ENCODE data around the gene TLX1.

The TLX1 gene

DNA sequence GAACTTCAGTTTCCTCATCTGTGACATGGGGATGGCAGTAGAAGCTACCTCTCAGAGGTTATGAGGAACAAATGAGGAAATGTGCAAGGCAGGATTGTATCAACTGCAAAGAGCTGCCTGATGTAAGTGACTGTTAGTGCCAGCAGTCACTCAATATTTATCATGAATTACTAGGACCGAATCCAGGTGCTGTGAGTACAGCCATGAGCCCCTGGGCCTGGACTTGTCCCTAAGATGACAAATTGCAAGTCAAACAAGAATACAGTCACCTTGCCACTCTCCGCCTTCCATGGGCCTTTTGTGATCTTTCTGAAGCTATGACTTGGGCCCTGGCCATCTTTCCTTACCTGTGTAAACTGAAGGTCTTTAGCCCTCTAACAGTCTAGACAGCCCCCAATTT lies 27.7 kb upstream of the TLX1 start:
- H3K4me1 ChIP-seq (ENCODE audit: insufficient read depth, low read length, poor library complexity, severe bottlenecking), result no peaks in the 10 kb centered on the region
- no peak overlapping the region for H3K4me3 ChIP-seq (ENCODE audit: low read length, poor library complexity, severe bottlenecking)
- no peaks in the 10 kb centered on the region for H3K36me3 ChIP-seq (ENCODE audit: insufficient read depth, low read length)
- no peaks in the 10 kb centered on the region for H3K9me3 ChIP-seq (ENCODE audit: insufficient read depth, low read depth, low read length)
- no peak overlapping the region for H3K9ac ChIP-seq (ENCODE audit: low read depth, low read length, poor library complexity, severe bottlenecking)
- H3K27me3 ChIP-seq (ENCODE audit: insufficient read depth, low read length, poor library complexity, severe bottlenecking), result no peaks in the 10 kb centered on the region
- no peak overlapping the region for H2AFZ ChIP-seq (ENCODE audit: low read length)
- no peaks in the 10 kb centered on the region for H4K20me1 ChIP-seq (ENCODE audit: insufficient read depth, low read length, poor library complexity, severe bottlenecking)
- TF ChIP-seq, protein P1, sequence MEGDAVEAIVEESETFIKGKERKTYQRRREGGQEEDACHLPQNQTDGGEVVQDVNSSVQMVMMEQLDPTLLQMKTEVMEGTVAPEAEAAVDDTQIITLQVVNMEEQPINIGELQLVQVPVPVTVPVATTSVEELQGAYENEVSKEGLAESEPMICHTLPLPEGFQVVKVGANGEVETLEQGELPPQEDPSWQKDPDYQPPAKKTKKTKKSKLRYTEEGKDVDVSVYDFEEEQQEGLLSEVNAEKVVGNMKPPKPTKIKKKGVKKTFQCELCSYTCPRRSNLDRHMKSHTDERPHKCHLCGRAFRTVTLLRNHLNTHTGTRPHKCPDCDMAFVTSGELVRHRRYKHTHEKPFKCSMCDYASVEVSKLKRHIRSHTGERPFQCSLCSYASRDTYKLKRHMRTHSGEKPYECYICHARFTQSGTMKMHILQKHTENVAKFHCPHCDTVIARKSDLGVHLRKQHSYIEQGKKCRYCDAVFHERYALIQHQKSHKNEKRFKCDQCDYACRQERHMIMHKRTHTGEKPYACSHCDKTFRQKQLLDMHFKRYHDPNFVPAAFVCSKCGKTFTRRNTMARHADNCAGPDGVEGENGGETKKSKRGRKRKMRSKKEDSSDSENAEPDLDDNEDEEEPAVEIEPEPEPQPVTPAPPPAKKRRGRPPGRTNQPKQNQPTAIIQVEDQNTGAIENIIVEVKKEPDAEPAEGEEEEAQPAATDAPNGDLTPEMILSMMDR (conservative IDR thresholded peaks at IDR 0.05; ENCODE audit: low read length), result no peak
- no peak for TF ChIP-seq EZH2phosphoT487 (IDR thresholded peaks at IDR 0.05; ENCODE audit: borderline replicate concordance)
- no peaks in the 10 kb centered on the region for H3F3A ChIP-seq (ENCODE audit: low read depth)
- H3K4me2 ChIP-seq (ENCODE audit: low read depth, low read length, poor library complexity, severe bottlenecking), result no peak overlapping the region
- H3K79me2 ChIP-seq (ENCODE audit: insufficient read depth, low read length), result no peaks in the 10 kb centered on the region
- H3K9me2 ChIP-seq (replicated peaks; ENCODE audit: low read depth, low read length), result no peaks in the 10 kb centered on the region

DNA sequence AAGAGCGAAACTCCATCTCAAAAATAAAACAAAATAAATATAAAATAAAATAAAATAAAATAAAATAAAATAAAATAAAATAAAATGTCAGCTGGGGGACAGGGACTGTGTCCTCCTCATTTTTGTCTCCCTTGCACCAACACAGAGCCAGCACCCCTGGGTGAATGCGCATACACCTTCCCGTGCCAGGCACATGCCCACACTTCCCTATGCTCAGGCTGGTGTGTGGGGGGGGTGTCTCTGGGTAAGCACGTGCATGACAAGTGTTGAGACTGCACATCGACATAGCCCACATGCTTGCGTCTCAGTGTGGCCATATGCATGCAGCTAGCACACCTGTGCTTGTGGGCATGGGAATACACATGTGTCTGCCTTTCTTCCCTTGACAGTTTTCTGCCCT lies 24.7 kb upstream of the TLX1 start:
- Histone ChIP-seq H3K4me2 (ENCODE audit: low read depth, low read length, poor library complexity, severe bottlenecking) (no peak overlapping the region), H3K9me2 (replicated peaks; ENCODE audit: low read depth, low read length) (no peaks in the 10 kb centered on the region), H3K9ac (ENCODE audit: low read depth, low read length, poor library complexity, severe bottlenecking) (no peak overlapping the region), H3K79me2 (ENCODE audit: insufficient read depth, low read length) (no peaks in the 10 kb centered on the region), H3K27me3 (ENCODE audit: insufficient read depth, low read length, poor library complexity, severe bottlenecking) (no peaks in the 10 kb centered on the region), H2AFZ (ENCODE audit: low read length) (no peak overlapping the region), H3K4me3 (ENCODE audit: low read length, poor library complexity, severe bottlenecking) (no peak overlapping the region), H3F3A (ENCODE audit: low read depth) (no peaks in the 10 kb centered on the region), H3K4me1 (ENCODE audit: insufficient read depth, low read length, poor library complexity, severe bottlenecking) (no peaks in the 10 kb centered on the region), H3K36me3 (ENCODE audit: insufficient read depth, low read length) (no peaks in the 10 kb centered on the region), H3K9me3 (ENCODE audit: insufficient read depth, low read depth, low read length) (no peaks in the 10 kb centered on the region), H4K20me1 (ENCODE audit: insufficient read depth, low read length, poor library complexity, severe bottlenecking) (no peaks in the 10 kb centered on the region)
- no peak for TF ChIP-seq EZH2phosphoT487 (IDR thresholded peaks at IDR 0.05; ENCODE audit: borderline replicate concordance)
- TF ChIP-seq, protein P1 (conservative IDR thresholded peaks at IDR 0.05; ENCODE audit: low read length), result no peak

DNA sequence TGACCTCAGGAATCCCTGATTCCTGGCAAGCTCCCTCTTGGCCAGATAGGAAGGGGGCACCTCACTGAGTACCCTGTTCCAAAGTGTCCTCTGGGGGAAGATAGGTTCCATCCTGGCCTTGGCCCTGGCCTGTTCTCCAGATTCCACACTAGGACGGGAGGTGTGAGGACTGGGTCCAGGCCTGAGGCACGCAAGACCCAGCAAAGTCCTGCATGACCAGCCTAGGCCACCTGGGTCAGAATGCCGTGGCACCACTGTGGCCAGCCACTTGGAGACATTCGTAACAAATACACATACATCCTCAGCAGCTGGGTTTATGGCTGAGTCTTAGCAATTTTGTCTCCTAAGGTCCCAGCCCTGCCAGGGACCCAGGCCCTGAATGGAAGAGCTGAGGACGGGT lies 23.3 kb upstream of the TLX1 start:
- H3K27me3 ChIP-seq (ENCODE audit: insufficient read depth, low read length, poor library complexity, severe bottlenecking), result no peaks in the 10 kb centered on the region

More for the DNA sequence above, 23.3 kb upstream of the TLX1 start:
- Histone ChIP-seq H3K79me2 (ENCODE audit: insufficient read depth, low read length) (no peaks in the 10 kb centered on the region), H3K4me2 (ENCODE audit: low read depth, low read length, poor library complexity, severe bottlenecking) (no peak overlapping the region), H3F3A (ENCODE audit: low read depth) (no peaks in the 10 kb centered on the region), H3K4me3 (ENCODE audit: low read length, poor library complexity, severe bottlenecking) (no peak overlapping the region), H4K20me1 (ENCODE audit: insufficient read depth, low read length, poor library complexity, severe bottlenecking) (no peaks in the 10 kb centered on the region), H3K9me3 (ENCODE audit: insufficient read depth, low read depth, low read length) (no peaks in the 10 kb centered on the region), H3K4me1 (ENCODE audit: insufficient read depth, low read length, poor library complexity, severe bottlenecking) (no peaks in the 10 kb centered on the region), H2AFZ (ENCODE audit: low read length) (no peak overlapping the region), H3K36me3 (ENCODE audit: insufficient read depth, low read length) (no peaks in the 10 kb centered on the region), H3K9ac (ENCODE audit: low read depth, low read length, poor library complexity, severe bottlenecking) (no peak overlapping the region), H3K9me2 (replicated peaks; ENCODE audit: low read depth, low read length) (no peaks in the 10 kb centered on the region)
- TF ChIP-seq EZH2phosphoT487 (IDR thresholded peaks at IDR 0.05; ENCODE audit: borderline replicate concordance), result no peak
- TF ChIP-seq, protein P1 (conservative IDR thresholded peaks at IDR 0.05; ENCODE audit: low read length), result no peak
